Measurements from ENCODE around the gene TEPSIN. TPM values are rescaled to one million over a fixed set of nuclear protein-coding genes. Genes with fewer than 3 reads are reported as not detected.

Gene TEPSIN
- total and polyA plus RNA-seq, 4 donors, result 20.7 to 48.7 (median 31.1) TPM

- H3K9ac ChIP-seq (ENCODE audit: insufficient read depth in 1 of 2, low read length in 2 of 2), result no peak overlapping the region
- peaks cover 0 to 7% (median 0%) of the 10 kb centered on the region in 5 donors for H3K4me1 ChIP-seq (ENCODE audit: control insufficient read depth in 5 of 5, insufficient read depth in 5 of 5, low read length in 5 of 5)
- TF ChIP-seq, protein P1, sequence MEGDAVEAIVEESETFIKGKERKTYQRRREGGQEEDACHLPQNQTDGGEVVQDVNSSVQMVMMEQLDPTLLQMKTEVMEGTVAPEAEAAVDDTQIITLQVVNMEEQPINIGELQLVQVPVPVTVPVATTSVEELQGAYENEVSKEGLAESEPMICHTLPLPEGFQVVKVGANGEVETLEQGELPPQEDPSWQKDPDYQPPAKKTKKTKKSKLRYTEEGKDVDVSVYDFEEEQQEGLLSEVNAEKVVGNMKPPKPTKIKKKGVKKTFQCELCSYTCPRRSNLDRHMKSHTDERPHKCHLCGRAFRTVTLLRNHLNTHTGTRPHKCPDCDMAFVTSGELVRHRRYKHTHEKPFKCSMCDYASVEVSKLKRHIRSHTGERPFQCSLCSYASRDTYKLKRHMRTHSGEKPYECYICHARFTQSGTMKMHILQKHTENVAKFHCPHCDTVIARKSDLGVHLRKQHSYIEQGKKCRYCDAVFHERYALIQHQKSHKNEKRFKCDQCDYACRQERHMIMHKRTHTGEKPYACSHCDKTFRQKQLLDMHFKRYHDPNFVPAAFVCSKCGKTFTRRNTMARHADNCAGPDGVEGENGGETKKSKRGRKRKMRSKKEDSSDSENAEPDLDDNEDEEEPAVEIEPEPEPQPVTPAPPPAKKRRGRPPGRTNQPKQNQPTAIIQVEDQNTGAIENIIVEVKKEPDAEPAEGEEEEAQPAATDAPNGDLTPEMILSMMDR (IDR thresholded peaks at IDR 0.05; ENCODE audit: control extremely low read depth, extremely low read depth), result no peak
- no peak overlapping the region for H3K27ac ChIP-seq (ENCODE audit: low read depth in 1 of 2, low read length in 1 of 2)
- no peaks in the 10 kb centered on the region for H3K27me3 ChIP-seq (ENCODE audit: control insufficient read depth in 3 of 3, insufficient read depth in 3 of 3, low read length in 2 of 3)
- H3K36me3 ChIP-seq (ENCODE audit: control insufficient read depth in 4 of 4, insufficient read depth in 4 of 4, low read length in 4 of 4), result peaks cover 0 to 15% (median 0%) of the 10 kb centered on the region in 4 donors
- WGBS, 2 donors, result 92 to 96% methylated on average over 7 of the region's 7 CpGs
- DNase-seq, result no peak
- H3K4me3 ChIP-seq, result no peak overlapping the region
- no peak for ATAC-seq (ENCODE audit: insufficient read depth, low FRiP score)
- H3K9me3 ChIP-seq (ENCODE audit: control insufficient read depth in 4 of 4, insufficient read depth in 3 of 4, low read length in 3 of 4), result no peaks in the 10 kb centered on the region
Measured at GRCh38 chr17:81189016-81189415, 49.8 kb downstream of the TEPSIN start.

DNA sequence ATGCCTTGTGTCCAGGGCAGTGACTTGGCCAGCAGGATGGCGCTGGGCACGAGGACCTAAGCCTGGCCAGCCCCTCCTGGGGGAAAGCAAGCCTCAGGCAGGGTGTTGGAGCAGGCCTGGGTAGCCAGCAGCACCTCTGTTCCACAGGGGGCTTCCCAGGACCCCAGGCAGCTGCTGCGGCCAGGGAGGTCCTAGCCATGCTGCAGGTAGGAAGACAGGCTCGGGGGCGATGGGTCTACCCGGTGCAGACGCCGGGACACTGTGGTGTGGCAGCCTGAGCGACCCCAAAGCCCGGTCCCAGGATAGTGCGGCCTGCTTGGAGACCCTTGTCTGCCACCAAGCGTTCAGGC, 50.4 kb downstream of the TEPSIN start:
- Histone ChIP-seq H3K27me3 (ENCODE audit: control insufficient read depth in 3 of 3, insufficient read depth in 3 of 3, low read length in 2 of 3) (no peaks in the 10 kb centered on the region), H3K27ac (ENCODE audit: low read depth in 1 of 2, low read length in 1 of 2) (no peak overlapping the region), H3K4me3 (no peak overlapping the region), H3K4me1 (ENCODE audit: control insufficient read depth in 5 of 5, insufficient read depth in 5 of 5, low read length in 5 of 5) (peaks cover 0 to 2% (median 0%) of the 10 kb centered on the region in 5 donors), H3K36me3 (ENCODE audit: control insufficient read depth in 4 of 4, insufficient read depth in 4 of 4, low read length in 4 of 4) (peaks cover 0 to 15% (median 0%) of the 10 kb centered on the region in 4 donors), H3K9me3 (ENCODE audit: control insufficient read depth in 4 of 4, insufficient read depth in 3 of 4, low read length in 3 of 4) (no peaks in the 10 kb centered on the region), H3K9ac (ENCODE audit: insufficient read depth in 1 of 2, low read length in 2 of 2) (no peak overlapping the region)
- TF ChIP-seq, protein P1 (IDR thresholded peaks at IDR 0.05; ENCODE audit: control extremely low read depth, extremely low read depth), result no peak
- no peak for DNase-seq
- ATAC-seq (ENCODE audit: insufficient read depth, low FRiP score), result no peak
- 97 to 98% methylated on average over 12 of the region's 12 CpGs for WGBS, 2 donors

GRCh38 chr17:81187586-81188490, 51.0 kb downstream of the TEPSIN start:
- H3K9me3 ChIP-seq (ENCODE audit: control insufficient read depth in 4 of 4, insufficient read depth in 3 of 4, low read length in 3 of 4), result no peaks in the 10 kb centered on the region
- H3K9ac ChIP-seq (ENCODE audit: insufficient read depth in 1 of 2, low read length in 2 of 2), result no peak overlapping the region
- H3K27me3 ChIP-seq (ENCODE audit: control insufficient read depth in 3 of 3, insufficient read depth in 3 of 3, low read length in 2 of 3), result no peaks in the 10 kb centered on the region
- DNase-seq (no peak), ATAC-seq (ENCODE audit: insufficient read depth, low FRiP score) (no peak)
- no peak overlapping the region for H3K27ac ChIP-seq (ENCODE audit: low read depth in 1 of 2, low read length in 1 of 2)
- WGBS, 2 donors, result 93% methylated on average over 26 of the region's 26 CpGs
- H3K4me1 ChIP-seq (ENCODE audit: control insufficient read depth in 5 of 5, insufficient read depth in 5 of 5, low read length in 5 of 5), result no peaks in the 10 kb centered on the region
- H3K4me3 ChIP-seq, result no peak overlapping the region
- TF ChIP-seq, protein P1 (IDR thresholded peaks at IDR 0.05; ENCODE audit: control extremely low read depth, extremely low read depth), result no peak
- peaks cover 0 to 15% (median 0%) of the 10 kb centered on the region in 4 donors for H3K36me3 ChIP-seq (ENCODE audit: control insufficient read depth in 4 of 4, insufficient read depth in 4 of 4, low read length in 4 of 4)
